ENCODE results near the gene OTUD3.
"Not testable (repeated sequence)": the region's sequence is repeated elsewhere in the genome, so short reads cannot be mapped to it uniquely, and the experiment has no call there.

OTUD3 gene

GRCh38 chr1:19869929-19870328 is 12.3 kb upstream of the OTUD3 start:
- TF ChIP-seq CTCF (IDR thresholded peaks at IDR 0.05; ENCODE audit: insufficient read depth, missing control alignments), result no peak
- DNase-seq (ENCODE audit: insufficient read length, low spot score), result no peak
- FAIRE-seq, result no peak

- peak; percentile 9 for TF ChIP-seq CTCF (IDR thresholded peaks at IDR 0.05; ENCODE audit: insufficient read depth, missing control alignments)
- DNase-seq (ENCODE audit: insufficient read length, low spot score), result no peak
- FAIRE-seq, result no peak
These were observed 10.0 kb upstream of the OTUD3 start for GRCh38 chr1:19872190-19872589.

GRCh38 chr1:19877181-19877750 is 4.9 kb upstream of the OTUD3 start:
- DNase-seq (ENCODE audit: insufficient read length, low spot score) (no peak), FAIRE-seq (no peak)
- TF ChIP-seq CTCF (IDR thresholded peaks at IDR 0.05; ENCODE audit: insufficient read depth, missing control alignments), result no peak

- no peak for DNase-seq (ENCODE audit: insufficient read length, low spot score)
- no peak for FAIRE-seq
- no peak for TF ChIP-seq CTCF (IDR thresholded peaks at IDR 0.05; ENCODE audit: insufficient read depth, missing control alignments)
These were observed 4.2 kb upstream of the OTUD3 start for GRCh38 chr1:19877821-19878636.

GRCh38 chr1:19878637-19878985 is 3.6 kb upstream of the OTUD3 start:
- TF ChIP-seq CTCF (IDR thresholded peaks at IDR 0.05; ENCODE audit: insufficient read depth, missing control alignments), result no peak
- DNase-seq (ENCODE audit: insufficient read length, low spot score) (no peak), FAIRE-seq (no peak)

GRCh38 chr1:19879227-19879626 is 3.0 kb upstream of the OTUD3 start:
- DNase-seq (ENCODE audit: insufficient read length, low spot score) (no peak), FAIRE-seq (no peak)
- TF ChIP-seq CTCF (IDR thresholded peaks at IDR 0.05; ENCODE audit: insufficient read depth, missing control alignments), result no peak

- DNase-seq (ENCODE audit: insufficient read length, low spot score) (no peak), FAIRE-seq (no peak)
- no peak for TF ChIP-seq CTCF (IDR thresholded peaks at IDR 0.05; ENCODE audit: insufficient read depth, missing control alignments)
These were observed 2.5 kb upstream of the OTUD3 start for GRCh38 chr1:19879661-19880060.

GRCh38 chr1:19880841-19881240 is 1.4 kb upstream of the OTUD3 start:
- not testable (repeated sequence) for DNase-seq (ENCODE audit: insufficient read length, low spot score); FAIRE-seq

Measured in D721Med (cell line).